Tibial nerve (tissue), 3 donors: Measurements from ENCODE around the gene RIOK1.

Source experiments
- CTCF ChIP-seq, 5 experiments: fragments of 200-600 bp in 3 of 5; fragments of 450-650 bp in 2 of 5; sonication (generic) in 3 of 5; IDR thresholded peaks; one replicate each; pipeline ENCODE4 v1.5.1; 2016 to 2019; ENCODE audit warnings: antibody characterized with exemption in 5 of 5, mild to moderate bottlenecking in 3 of 5, moderate library complexity in 2 of 5
- POLR2A ChIP-seq, 2 donors: fragments of 450-650 bp; IDR thresholded peaks; one replicate each; pipeline ENCODE4 v1.6.1; 2017; ENCODE audit warnings: antibody characterized with exemption in 2 of 2, mild to moderate bottlenecking in 2 of 2, moderate library complexity in 2 of 2

DNA sequence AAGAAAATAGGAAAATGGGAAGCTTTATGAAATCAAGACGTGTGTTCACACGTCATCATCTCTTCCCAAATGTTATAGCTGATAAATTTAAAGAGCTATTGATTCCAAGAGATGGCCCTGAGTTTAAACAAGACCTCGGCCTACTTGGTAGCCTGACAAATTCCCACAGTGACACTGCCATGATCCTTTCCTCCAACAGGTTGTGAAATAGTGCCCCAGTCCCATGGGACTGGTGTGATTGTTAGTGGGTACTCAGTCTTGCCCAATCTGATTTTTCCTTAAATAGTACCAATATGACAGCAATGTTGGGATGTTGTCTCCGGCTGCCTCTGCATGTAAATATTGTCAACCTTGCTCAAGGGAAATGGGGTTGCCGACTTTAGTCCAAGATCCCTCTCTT is 34.5 kb downstream of the RIOK1 start:
- TF ChIP-seq POLR2A (IDR thresholded peaks at IDR 0.05) (no peak), CTCF (IDR thresholded peaks at IDR 0.05) (no peak)
